HG03064 (cell line): ENCODE data around the gene DIP2C.
"Not testable (repeated sequence)": the region's sequence is repeated elsewhere in the genome, so short reads cannot be mapped to it uniquely, and the experiment has no call there.

ENCODE experiments used
- ATAC-seq: cut with Tn5 transposase; IDR thresholded peaks from one replicate; pipeline ENCODE4 v1.9.1; 2021; ENCODE audit warnings: low read depth; ENCODE audit not compliant: unreplicated experiment

DIP2C gene

DNA sequence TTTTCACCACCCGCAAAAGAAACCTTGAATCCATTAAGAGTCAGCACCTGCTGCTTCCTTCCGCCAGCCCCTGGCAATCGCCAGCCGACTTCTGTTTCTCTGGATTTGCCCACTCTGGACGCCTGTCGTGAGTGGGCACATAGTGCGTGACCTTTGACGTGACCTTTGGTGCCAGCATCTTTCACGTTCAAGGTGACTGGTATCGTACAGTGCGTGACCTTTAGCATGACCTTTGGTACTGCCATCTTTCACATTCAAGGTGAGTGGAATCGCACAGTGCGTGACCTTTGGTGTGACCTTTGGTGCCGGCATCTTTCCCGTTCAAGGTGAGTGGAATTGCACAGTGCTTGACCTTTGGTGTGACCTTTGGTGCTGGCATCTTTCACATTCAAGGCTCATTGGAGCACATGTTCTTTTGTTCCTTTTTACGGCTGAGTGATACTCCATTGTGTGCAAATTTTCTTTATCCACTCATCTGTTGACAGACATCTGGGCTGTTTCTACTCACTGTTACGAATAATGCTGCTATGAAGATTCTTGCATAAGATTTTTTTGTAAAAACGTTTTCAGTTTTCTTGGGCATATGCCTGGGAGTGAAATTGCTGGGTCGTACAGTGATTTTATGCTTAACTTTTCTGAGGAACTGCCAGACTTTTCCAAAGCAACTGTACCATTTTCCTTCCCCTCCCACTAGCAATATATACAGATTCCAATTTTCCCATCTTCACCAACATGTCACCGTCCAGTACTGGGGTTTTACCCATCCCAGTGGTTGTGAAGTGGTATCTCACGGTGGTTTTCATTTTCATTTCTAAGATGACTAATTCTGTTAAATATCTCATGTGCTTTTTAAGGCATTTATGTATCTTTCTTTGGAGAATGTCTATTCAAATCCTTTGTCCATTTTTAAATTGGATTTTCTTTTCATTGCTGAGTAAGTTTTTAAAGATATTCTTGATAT is 145.3 kb downstream of the DIP2C start:
- ATAC-seq, result no peak

GRCh38 chr10:543131-543530 is 146.3 kb downstream of the DIP2C start:
- no peak for ATAC-seq

DNA sequence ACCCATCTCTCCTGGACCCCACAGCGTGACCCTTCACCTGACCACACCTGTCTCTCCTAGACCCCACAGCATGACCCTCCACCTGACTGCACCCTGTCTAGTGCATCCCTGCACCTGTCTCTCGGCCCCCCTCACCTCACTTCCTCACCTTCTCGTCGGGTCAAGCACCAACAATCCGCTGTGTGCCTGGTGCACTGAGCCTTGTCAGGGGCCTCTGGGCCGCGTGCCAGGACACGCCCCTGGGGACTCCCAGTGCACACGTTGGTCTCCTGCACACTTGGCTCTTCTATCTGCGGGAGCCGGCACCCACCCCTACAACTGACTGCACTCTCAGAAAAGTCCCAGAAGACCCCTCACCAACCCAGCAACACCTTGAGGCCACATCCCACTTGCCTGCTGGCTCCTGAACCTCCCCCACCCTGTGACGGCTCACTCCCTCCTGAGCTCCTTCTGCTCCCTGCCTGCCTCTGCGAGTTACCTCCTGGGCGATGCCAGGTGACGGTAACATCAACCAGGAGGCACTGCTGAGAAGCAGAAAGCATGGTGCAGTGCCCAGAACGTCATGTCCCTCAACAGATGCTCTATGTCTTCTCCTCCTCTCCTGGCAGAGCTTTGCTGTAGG is 147.6 kb downstream of the DIP2C start:
- no peak for ATAC-seq

DNA sequence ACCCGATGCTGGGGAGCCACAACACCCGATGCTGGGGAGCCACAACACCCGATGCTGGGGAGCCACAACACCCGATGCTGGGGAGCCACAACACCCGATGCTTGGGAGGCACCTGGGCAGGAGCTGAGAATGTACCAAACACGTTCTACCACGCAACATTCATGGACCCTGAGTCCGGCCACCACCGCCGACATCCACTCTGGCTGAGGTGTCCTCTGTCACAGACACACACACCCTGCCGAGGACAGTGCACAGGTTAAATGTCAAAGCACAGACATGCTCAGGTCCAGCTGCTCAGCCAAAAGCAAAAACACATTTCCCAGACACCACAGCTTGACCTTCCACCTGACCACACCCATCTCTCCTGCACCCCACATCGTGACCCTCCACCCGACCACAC is 148.4 kb downstream of the DIP2C start:
- no peak for ATAC-seq

DNA sequence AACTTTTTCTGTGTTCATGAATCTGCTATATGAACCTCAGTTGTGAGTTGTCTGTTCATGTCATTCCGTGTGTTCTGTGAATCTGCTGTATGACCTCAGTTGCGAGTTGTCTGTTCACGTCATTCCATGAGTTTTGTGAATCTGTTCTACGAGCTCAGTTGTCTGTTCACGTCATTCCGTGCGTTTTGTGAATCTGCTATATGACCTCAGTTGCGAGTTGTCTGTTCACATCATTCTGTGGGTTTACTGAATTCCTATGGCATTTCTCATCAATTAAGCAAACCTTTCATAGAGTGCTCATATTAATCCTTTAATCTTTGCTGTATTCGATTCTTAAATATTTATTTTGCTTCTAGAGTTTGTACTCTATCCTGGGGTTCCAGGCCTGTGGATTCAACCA is 150.6 kb downstream of the DIP2C start:
- no peak for ATAC-seq

DNA sequence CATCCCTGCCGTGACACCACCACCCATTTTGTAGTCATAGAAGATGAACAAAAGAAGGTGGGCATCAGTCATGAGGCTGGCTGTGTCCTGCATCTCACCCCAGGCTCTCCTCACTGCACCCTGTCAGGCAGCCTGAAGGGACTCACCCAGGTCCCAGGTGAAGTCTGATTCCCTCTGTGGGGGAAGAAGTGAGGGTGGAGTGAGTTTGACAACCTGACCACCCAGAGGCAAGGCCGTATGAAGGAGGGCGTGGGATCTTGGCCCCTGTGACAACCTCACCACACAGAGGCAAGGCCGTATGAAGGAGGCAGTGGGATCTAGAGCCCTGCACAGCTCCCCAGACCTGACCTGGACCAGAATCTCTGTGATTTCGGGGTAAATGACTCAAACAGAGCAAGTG is 152.5 kb downstream of the DIP2C start:
- no peak for ATAC-seq

GRCh38 chr10:536371-536925 is 153.0 kb downstream of the DIP2C start:
- no peak for ATAC-seq

DNA sequence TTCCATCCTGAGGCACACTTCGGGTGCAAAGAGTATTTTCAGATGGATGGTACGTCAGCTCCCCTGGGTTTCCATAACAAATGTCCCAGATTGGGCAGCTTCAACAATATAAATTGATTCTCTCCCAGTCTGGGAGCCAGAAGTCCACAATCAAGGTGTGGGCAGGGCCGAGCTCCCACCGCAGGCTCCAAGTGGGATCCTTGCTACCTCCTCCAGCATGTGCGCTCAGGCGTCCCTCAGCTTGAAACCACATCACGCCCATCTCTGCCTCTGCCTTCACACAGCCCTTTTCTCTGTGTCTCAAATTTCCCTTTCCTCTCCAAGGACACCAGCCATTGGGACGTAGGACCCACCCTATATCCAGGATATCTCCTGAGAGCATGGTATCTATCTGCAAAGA is 153.5 kb downstream of the DIP2C start:
- ATAC-seq, result no peak

DNA sequence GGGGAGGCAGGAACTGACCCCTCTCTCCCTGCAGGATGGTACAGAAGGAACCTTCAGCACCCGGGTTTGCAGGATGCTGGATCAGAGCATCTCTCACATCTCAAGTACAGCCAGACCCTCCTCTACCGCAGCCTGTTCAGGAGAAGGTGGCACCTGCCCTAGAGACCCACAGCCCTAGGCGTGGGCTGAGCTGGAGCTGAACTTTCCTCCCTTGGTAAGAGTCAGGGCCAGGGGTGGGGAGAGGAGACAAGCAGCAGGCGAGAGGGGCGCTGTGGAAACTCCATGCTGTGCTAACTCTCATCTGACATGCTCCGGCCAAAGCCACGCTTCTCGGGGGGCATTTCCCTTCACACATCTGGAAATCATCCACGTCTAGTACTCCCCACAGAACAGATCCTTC is 154.4 kb downstream of the DIP2C start:
- ATAC-seq, result no peak

- ATAC-seq, result no peak
These were observed 155.4 kb downstream of the DIP2C start for GRCh38 chr10:534047-534566.

GRCh38 chr10:533611-534010 is 155.9 kb downstream of the DIP2C start:
- ATAC-seq, result no peak

DNA sequence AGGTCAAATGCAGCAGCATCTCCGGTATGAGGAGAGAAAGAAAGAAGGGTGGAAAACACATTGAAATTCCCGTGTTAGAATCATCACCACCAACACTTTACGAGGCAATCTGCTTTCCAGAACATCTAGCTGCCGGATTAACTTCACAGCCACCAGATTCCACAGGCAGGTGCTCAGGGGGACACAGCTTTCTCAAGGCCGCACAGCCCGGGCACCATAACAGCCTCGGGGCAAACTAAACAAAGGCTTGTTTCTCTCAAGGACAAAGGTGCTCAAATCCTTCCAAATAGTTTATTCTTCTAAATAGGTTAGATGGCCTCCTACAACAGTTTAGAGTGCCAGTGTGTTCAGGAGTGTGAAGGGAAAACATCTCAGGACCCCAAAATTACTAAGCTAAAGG is 156.3 kb downstream of the DIP2C start:
- no peak for ATAC-seq

- ATAC-seq, result not testable (repeated sequence)
These were observed 157.1 kb downstream of the DIP2C start for GRCh38 chr10:532331-532730.

DNA sequence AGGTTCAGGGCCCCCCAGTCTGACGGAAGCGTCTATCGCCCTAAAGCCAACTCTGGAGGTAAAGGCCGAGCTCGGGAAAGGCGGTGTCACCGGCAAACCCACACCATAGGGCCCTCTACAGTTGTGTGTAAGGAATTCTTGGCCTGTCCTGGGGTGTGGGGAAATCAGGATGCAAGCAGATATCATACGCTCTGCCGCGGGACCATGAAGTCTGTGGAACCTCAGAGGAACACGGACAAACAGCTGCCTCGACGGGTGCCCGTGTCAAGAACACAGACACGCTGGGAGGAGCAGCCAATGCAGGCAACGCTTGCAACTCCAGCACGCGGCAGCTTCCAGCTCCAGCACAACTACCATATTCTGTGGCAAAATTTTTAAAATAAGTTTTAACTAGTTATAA is 157.9 kb downstream of the DIP2C start:
- ATAC-seq, result no peak

DNA sequence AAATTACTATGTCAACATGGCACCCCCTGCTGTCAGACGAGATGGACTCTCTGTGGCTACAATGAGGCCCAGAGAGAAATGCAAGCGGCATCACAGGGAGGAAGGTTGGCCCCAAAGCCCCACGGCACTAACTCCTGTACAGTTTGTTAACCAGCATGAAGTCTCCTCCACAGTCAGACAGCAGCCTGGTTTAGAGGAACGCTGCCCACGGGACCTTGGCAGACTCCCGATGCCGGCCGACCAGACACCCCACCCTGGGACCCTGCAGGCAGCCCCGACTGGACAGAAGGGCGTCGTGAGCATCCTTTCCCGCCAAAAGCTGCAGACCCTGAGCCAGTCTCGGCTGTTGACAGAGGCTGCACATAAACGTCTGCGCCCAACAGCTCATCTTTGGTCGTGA is 158.8 kb downstream of the DIP2C start:
- no peak for ATAC-seq

GRCh38 chr10:529468-530230 is 159.8 kb downstream of the DIP2C start:
- no peak for ATAC-seq

DNA sequence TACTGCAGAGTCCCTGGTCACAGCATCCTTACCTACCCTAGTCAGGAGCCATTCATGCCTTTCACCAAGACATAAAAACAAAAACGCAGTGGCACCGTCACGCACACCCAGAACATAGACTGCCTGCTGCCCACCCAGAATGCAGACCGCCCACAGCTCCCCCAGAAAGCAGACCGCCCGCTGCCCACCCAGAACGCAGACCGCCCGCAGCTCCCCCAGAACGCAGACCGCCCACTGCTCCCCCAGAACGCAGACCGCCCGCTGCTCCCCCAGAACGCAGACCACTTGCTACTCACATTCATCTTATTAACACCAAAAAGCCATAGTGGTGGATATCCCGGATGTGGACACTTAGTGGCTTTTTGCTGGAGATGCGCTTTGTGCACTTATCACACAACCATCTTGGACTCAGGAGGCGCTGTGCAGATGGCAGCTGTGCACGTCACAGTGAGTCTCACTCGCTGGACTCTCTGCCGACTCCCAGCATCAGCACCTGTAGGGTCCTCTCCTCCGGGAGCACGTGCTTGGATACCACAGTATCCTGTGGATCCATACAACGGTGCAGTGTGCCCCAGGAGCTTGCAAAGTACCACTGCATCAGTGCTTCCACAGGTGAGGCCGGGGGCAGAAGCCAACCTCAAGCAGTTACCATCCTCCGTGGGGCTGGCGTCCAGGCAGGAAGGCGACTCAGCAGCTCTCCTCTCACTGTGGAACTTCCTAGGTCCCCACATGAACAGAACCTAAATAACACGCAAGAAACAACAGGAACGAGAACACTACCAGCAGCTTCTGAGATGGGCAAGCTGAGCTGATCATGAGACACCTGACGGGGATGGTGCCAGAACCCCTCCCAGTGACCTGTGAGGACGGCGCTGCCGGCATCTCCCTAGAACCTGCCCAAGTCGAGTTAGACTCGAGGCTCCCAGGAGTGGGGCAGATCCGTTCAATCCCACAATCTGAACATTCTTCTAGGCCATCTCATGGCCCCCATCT is 161.0 kb downstream of the DIP2C start:
- ATAC-seq, result no peak

DNA sequence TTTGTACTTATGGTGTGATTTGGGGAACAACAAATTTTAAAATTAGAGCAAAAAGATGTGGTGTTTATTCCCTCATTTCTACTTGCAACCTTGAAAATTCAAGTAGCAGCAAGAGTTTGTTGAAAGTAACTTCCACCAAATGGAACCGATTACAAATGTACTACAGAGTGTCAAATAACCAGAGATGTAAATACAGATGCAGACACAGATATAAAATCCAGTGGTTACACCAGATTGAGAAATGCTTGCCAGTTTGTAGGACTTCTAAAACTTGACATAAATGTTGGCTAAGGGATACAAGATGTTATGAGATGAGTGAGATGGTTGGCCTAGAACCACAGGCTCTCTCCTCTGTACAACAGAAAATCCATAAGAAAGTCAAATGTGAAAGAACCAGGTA is 162.1 kb downstream of the DIP2C start:
- no peak for ATAC-seq

DNA sequence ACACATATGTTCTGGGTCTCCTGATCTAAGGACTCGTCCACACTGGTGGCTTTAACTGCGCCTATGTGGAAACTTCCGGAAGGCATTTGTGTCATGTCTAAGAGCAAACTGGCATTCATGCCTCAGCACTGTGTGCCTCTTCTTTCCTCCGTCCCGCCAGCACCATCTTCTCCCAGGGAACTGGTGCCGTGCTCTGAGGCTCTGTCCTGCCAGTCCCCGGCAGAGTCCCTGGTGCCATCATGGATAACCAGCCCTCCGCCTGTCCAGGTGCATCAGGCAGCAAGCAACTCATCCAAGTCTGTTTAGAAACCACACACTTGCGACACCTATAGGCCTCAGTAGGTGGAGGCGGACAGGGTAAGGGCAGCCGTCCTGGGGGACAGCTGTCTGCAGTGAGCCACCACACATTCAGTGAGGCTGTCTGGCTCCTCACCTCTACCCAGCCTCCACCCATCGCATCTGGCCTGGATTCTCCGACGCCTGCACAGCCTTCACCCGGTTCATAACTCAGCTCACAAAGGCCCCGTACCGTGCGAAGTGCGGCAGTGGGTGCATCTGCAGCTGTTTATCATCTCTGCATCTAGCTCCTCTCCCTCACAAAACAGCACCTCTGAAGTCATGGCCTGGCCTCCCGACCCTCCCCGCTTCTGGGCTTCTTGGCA is 162.7 kb downstream of the DIP2C start:
- ATAC-seq, result no peak
